SK-N-SH treated with all-trans-retinoic acid at 6 μM for 48 hours (cell line): ENCODE data around the gene WDR88.

Experiments used
- ARNTL ChIP-seq: fragments of 450-650 bp; formaldehyde crosslinking; IDR thresholded peaks from 2 replicates; pipeline ENCODE4 v1.5.0; 2020; ENCODE audit warnings: low read depth, mild to moderate bottlenecking, moderate library complexity, borderline replicate concordance
- ESRRG ChIP-seq: fragments of 250-450 bp; sonication (Bioruptor Pico); IDR thresholded peaks from 2 replicates; pipeline ENCODE4 v1.6.1; 2021; ENCODE audit warnings: mild to moderate bottlenecking
- GLIS3 ChIP-seq: fragments of 250-450 bp; sonication (Bioruptor Pico); IDR thresholded peaks from 2 replicates; pipeline ENCODE4 v1.5.0; 2020; ENCODE audit warnings: mild to moderate bottlenecking, moderate library complexity
- ISL1 ChIP-seq: fragments of 250-450 bp; sonication (Bioruptor Pico); IDR thresholded peaks from 2 replicates; pipeline ENCODE4 v2.1.2; 2022; ENCODE audit warnings: mild to moderate bottlenecking, moderate library complexity
- OSR1 ChIP-seq: fragments of 250-450 bp; sonication (Bioruptor Pico); IDR thresholded peaks from 2 replicates; pipeline ENCODE4 v1.8.0; 2022; ENCODE audit warnings: moderate library complexity, mild to moderate bottlenecking, inconsistent platforms
- RARB ChIP-seq: fragments of 250-450 bp; sonication (Bioruptor Pico); IDR thresholded peaks from 2 replicates; pipeline ENCODE4 v1.8.0; 2021; ENCODE audit warnings: mild to moderate bottlenecking, moderate library complexity
- SNAI2 ChIP-seq: fragments of 250-450 bp; sonication (Bioruptor Pico); IDR thresholded peaks from 2 replicates; pipeline ENCODE4 v1.5.0; 2020; ENCODE audit warnings: mild to moderate bottlenecking, moderate library complexity
- TOX ChIP-seq: fragments of 250-450 bp; sonication (Bioruptor Pico); IDR thresholded peaks from 2 replicates; pipeline ENCODE4 v1.8.0; 2021; ENCODE audit warnings: mild to moderate bottlenecking, moderate library complexity, borderline replicate concordance
- ZFP30 ChIP-seq: fragments of 450-650 bp; formaldehyde crosslinking; IDR thresholded peaks from 2 replicates; pipeline ENCODE4 v1.5.0; 2022; ENCODE audit warnings: mild to moderate bottlenecking, moderate library complexity
- ZNF8 ChIP-seq: fragments of 450-650 bp; formaldehyde crosslinking; IDR thresholded peaks from 2 replicates; pipeline ENCODE4 v1.5.0; 2020; ENCODE audit warnings: mild to moderate bottlenecking, moderate library complexity
- TF ChIP-seq, protein P1 (sequence below): fragments of 250-450 bp; sonication (Bioruptor Pico); IDR thresholded peaks from 2 replicates; pipeline ENCODE4 v1.8.0; 2020; ENCODE audit warnings: mild to moderate bottlenecking, moderate library complexity, borderline replicate concordance
- TF ChIP-seq, protein P2 (sequence below): fragments of 250-450 bp; sonication (Bioruptor Pico); IDR thresholded peaks from 2 replicates; pipeline ENCODE4 v1.5.0; 2020; ENCODE audit warnings: mild to moderate bottlenecking, moderate library complexity
- TF ChIP-seq, protein P3 (sequence below): fragments of 250-450 bp; sonication (Bioruptor Pico); IDR thresholded peaks from 2 replicates; pipeline ENCODE4 v1.5.1; 2020; ENCODE audit warnings: low read depth, mild to moderate bottlenecking, moderate library complexity
- TF ChIP-seq, protein P4 (sequence below): fragments of 250-450 bp; sonication (Bioruptor Pico); IDR thresholded peaks from 2 replicates; pipeline ENCODE4 v1.8.0; 2021; ENCODE audit warnings: low read depth, mild to moderate bottlenecking, moderate library complexity, borderline replicate concordance

DNA sequence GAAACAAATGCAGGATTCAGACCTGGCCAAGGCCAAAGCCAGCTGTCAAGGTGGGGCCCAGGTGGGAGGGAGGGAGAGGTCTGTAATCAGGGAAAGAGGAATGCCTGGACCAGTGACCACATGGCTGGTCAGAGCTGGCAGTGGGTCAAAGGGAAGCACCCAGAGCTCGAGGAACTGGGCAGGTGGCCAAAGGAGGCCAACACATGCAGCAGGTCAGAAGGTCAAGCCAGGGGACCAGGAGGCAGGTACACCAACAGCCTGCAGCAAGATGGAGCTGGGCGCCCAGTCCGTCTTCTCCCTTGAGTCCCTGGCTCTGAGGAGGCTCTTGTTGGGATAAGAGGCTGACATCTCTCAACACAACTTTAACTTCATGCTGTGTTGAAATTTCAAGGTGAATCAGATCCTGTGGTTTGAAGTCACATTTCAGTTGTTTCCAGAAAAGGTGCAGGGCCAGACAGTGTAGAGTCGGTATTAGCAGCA lies 33.8 kb upstream of the WDR88 start:
- TF ChIP-seq ARNTL (CRISPR knock-in tag) (no peak), RARB (CRISPR knock-in tag) (no peak), ZFP30 (no peak), ZNF8 (CRISPR knock-in tag) (no peak), ESRRG (CRISPR knock-in tag) (no peak), SNAI2 (no peak), GLIS3 (CRISPR knock-in tag) (no peak), ISL1 (CRISPR knock-in tag) (no peak), OSR1 (CRISPR knock-in tag) (no peak), TOX (CRISPR knock-in tag) (no peak)
- TF ChIP-seq, protein P1, sequence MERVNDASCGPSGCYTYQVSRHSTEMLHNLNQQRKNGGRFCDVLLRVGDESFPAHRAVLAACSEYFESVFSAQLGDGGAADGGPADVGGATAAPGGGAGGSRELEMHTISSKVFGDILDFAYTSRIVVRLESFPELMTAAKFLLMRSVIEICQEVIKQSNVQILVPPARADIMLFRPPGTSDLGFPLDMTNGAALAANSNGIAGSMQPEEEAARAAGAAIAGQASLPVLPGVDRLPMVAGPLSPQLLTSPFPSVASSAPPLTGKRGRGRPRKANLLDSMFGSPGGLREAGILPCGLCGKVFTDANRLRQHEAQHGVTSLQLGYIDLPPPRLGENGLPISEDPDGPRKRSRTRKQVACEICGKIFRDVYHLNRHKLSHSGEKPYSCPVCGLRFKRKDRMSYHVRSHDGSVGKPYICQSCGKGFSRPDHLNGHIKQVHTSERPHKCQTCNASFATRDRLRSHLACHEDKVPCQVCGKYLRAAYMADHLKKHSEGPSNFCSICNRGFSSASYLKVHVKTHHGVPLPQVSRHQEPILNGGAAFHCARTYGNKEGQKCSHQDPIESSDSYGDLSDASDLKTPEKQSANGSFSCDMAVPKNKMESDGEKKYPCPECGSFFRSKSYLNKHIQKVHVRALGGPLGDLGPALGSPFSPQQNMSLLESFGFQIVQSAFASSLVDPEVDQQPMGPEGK (CRISPR knock-in tag), result no peak
- TF ChIP-seq, protein P2, sequence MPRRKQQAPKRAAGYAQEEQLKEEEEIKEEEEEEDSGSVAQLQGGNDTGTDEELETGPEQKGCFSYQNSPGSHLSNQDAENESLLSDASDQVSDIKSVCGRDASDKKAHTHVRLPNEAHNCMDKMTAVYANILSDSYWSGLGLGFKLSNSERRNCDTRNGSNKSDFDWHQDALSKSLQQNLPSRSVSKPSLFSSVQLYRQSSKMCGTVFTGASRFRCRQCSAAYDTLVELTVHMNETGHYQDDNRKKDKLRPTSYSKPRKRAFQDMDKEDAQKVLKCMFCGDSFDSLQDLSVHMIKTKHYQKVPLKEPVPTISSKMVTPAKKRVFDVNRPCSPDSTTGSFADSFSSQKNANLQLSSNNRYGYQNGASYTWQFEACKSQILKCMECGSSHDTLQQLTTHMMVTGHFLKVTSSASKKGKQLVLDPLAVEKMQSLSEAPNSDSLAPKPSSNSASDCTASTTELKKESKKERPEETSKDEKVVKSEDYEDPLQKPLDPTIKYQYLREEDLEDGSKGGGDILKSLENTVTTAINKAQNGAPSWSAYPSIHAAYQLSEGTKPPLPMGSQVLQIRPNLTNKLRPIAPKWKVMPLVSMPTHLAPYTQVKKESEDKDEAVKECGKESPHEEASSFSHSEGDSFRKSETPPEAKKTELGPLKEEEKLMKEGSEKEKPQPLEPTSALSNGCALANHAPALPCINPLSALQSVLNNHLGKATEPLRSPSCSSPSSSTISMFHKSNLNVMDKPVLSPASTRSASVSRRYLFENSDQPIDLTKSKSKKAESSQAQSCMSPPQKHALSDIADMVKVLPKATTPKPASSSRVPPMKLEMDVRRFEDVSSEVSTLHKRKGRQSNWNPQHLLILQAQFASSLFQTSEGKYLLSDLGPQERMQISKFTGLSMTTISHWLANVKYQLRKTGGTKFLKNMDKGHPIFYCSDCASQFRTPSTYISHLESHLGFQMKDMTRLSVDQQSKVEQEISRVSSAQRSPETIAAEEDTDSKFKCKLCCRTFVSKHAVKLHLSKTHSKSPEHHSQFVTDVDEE (CRISPR knock-in tag), result no peak
- TF ChIP-seq, protein P3, sequence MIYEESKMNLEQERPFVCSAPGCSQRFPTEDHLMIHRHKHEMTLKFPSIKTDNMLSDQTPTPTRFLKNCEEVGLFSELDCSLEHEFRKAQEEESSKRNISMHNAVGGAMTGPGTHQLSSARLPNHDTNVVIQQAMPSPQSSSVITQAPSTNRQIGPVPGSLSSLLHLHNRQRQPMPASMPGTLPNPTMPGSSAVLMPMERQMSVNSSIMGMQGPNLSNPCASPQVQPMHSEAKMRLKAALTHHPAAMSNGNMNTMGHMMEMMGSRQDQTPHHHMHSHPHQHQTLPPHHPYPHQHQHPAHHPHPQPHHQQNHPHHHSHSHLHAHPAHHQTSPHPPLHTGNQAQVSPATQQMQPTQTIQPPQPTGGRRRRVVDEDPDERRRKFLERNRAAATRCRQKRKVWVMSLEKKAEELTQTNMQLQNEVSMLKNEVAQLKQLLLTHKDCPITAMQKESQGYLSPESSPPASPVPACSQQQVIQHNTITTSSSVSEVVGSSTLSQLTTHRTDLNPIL (CRISPR knock-in tag), result no peak
- TF ChIP-seq, protein P4, sequence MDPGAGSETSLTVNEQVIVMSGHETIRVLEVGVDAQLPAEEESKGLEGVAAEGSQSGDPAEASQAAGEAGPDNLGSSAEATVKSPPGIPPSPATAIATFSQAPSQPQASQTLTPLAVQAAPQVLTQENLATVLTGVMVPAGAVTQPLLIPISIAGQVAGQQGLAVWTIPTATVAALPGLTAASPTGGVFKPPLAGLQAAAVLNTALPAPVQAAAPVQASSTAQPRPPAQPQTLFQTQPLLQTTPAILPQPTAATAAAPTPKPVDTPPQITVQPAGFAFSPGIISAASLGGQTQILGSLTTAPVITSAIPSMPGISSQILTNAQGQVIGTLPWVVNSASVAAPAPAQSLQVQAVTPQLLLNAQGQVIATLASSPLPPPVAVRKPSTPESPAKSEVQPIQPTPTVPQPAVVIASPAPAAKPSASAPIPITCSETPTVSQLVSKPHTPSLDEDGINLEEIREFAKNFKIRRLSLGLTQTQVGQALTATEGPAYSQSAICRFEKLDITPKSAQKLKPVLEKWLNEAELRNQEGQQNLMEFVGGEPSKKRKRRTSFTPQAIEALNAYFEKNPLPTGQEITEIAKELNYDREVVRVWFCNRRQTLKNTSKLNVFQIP (CRISPR knock-in tag), result no peak
